SK-N-SH (cell line): ENCODE data around the gene EBF3. TPM values are rescaled to one million over a fixed set of nuclear protein-coding genes. Genes with fewer than 3 reads are reported as not detected.

Experiments used
- CTCF ChIA-PET: fragments of 300-600, 350-600 bp; formaldehyde crosslinking; extraction: SDS; loops from one replicate; lab custom pipeline; 2021; lab: Yijun Ruan, JAX
- POLR2A ChIA-PET: fragments of 350-600 bp; sonication (Branson Sonifier 250); formaldehyde crosslinking; extraction: SDS; loops from one replicate; lab custom pipeline; 2020; ENCODE audit warnings: antibody characterized with exemption, inconsistent platforms; lab: Yijun Ruan, JAX
- DNase-seq: peaks from one replicate; pipeline ENCODE4 v3.0.0; 2012
- H2AFZ ChIP-seq: fragments of 200-600 bp; sonication (generic); 2 replicates; pipeline ENCODE4 v1.8.1; 2016; ENCODE audit warnings: antibody characterized with exemption, mild to moderate bottlenecking, low read depth
- H3F3A ChIP-seq: fragments of 200-600 bp; sonication (generic); replicated peaks from 2 replicates; pipeline ENCODE3; 2016; ENCODE audit warnings: antibody characterized with exemption, mild to moderate bottlenecking; ENCODE audit not compliant: insufficient read depth
- H3K27ac ChIP-seq, 2 experiments: fragments of 200-500 bp in 1 of 2; fragments of 200-600 bp in 1 of 2; sonication (Bioruptor generic) in 1 of 2; sonication (generic), shearing (Covaris generic) in 1 of 2; 2 replicates each; pipeline versions ENCODE4 v1.5.1 to v1.6.1; 2014 to 2016; ENCODE audit warnings: low read depth in 2 of 2, inconsistent platforms in 1 of 2, low read length in 1 of 2, mild to moderate bottlenecking in 1 of 2, mixed read lengths in 1 of 2
- H3K27me3 ChIP-seq: fragments of 200-600 bp; sonication (generic), shearing (Covaris generic); 2 replicates; pipeline ENCODE4 v1.6.1; 2016; ENCODE audit warnings: mixed run types; ENCODE audit not compliant: insufficient read depth
- H3K36me3 ChIP-seq, 2 experiments: fragments of 200-500 bp in 1 of 2; fragments of 200-600 bp in 1 of 2; sonication (Bioruptor generic) in 1 of 2; sonication (generic) in 1 of 2; replicated peaks in 1 of 2; 2 replicates each; pipeline versions ENCODE3 to v1.5.1; 2014 to 2016; ENCODE audit warnings: low read length in 1 of 2, mild to moderate bottlenecking in 1 of 2; ENCODE audit not compliant: insufficient read depth in 2 of 2, control insufficient read depth in 1 of 2
- H3K4me1 ChIP-seq, 2 experiments: fragments of 200-500 bp in 1 of 2; fragments of 200-600 bp in 1 of 2; sonication (Bioruptor generic) in 1 of 2; sonication (generic), shearing (Covaris generic) in 1 of 2; 2 replicates each; pipeline versions ENCODE4 v1.5.1 to v1.6.1; 2014 to 2016; ENCODE audit warnings: low read depth in 1 of 2, low read length in 1 of 2, mixed run types in 1 of 2; ENCODE audit not compliant: insufficient read depth in 2 of 2, control insufficient read depth in 1 of 2
- H3K4me2 ChIP-seq: fragments of 200-600 bp; sonication (generic), shearing (Covaris generic); 2 replicates; pipeline ENCODE4 v1.6.1; 2017; ENCODE audit warnings: mixed run types
- H3K4me3 ChIP-seq, 2 experiments: fragments of 200-500 bp in 1 of 2; fragments of 200-600 bp in 1 of 2; sonication (Bioruptor generic) in 1 of 2; sonication (generic), shearing (Covaris generic) in 1 of 2; 2 replicates each; pipeline versions ENCODE4 v1.5.1 to v1.8.1; 2014 to 2016; ENCODE audit warnings: low read depth in 2 of 2, inconsistent platforms in 1 of 2, low read length in 1 of 2, mild to moderate bottlenecking in 1 of 2, mixed read lengths in 1 of 2, moderate library complexity in 1 of 2
- H3K79me2 ChIP-seq: fragments of 200-600 bp; sonication (generic); 2 replicates; pipeline ENCODE4 v1.8.1; 2017; ENCODE audit warnings: mild to moderate bottlenecking; ENCODE audit not compliant: insufficient read depth
- H3K9ac ChIP-seq: fragments of 200-600 bp; sonication (generic); 2 replicates; pipeline ENCODE4 v1.6.1; 2017; ENCODE audit warnings: mixed run types
- H3K9me2 ChIP-seq: fragments of 200-600 bp; sonication (generic); 2 replicates; pipeline ENCODE4 v1.6.1; 2017; ENCODE audit warnings: mixed run types
- H3K9me3 ChIP-seq: fragments of 200-600 bp; sonication (generic); 2 replicates; pipeline ENCODE4 v1.6.1; 2017; ENCODE audit warnings: mixed run types, mild to moderate bottlenecking, moderate library complexity
- H4K20me1 ChIP-seq: fragments of 200-600 bp; sonication (generic); 2 replicates; pipeline ENCODE4 v1.6.1; 2017; ENCODE audit warnings: mild to moderate bottlenecking, mixed run types; ENCODE audit not compliant: insufficient read depth
- ELF1 ChIP-seq: IDR thresholded peaks from 2 replicates; pipeline ENCODE4 v1.4.0; 2012
- EZH2phosphoT487 ChIP-seq: fragments of 200-600 bp; sonication (generic); IDR thresholded peaks from 2 replicates; pipeline ENCODE4 v1.6.1; 2017; ENCODE audit warnings: low read depth, mixed run types, mild to moderate bottlenecking, antibody characterized with exemption, moderate library complexity, borderline replicate concordance
- FOSL2 ChIP-seq: IDR thresholded peaks from 2 replicates; pipeline ENCODE4 v1.4.0; 2012; ENCODE audit warnings: low read depth, mild to moderate bottlenecking, moderate library complexity, borderline replicate concordance
- FOXJ3 ChIP-seq: sonication (generic); formaldehyde crosslinking; IDR thresholded peaks from 2 replicates; pipeline ENCODE4 v1.5.1; 2020; ENCODE audit warnings: mild to moderate bottlenecking, missing genetic modification reagents
- GABPA ChIP-seq: IDR thresholded peaks from 2 replicates; pipeline ENCODE4 v1.4.0; 2012; ENCODE audit warnings: low read depth, mild to moderate bottlenecking
- GATA2 ChIP-seq: sonication (generic); formaldehyde crosslinking; IDR thresholded peaks from 2 replicates; pipeline ENCODE4 v1.5.0; 2020; ENCODE audit warnings: mild to moderate bottlenecking, missing genetic modification reagents
- NRF1 ChIP-seq: IDR thresholded peaks from 2 replicates; pipeline ENCODE4 v1.6.1; 2012; ENCODE audit warnings: low read depth, mild to moderate bottlenecking, low read length
- POLR2AphosphoS5 ChIP-seq: IDR thresholded peaks from 2 replicates; pipeline ENCODE4 v1.6.1; 2012; ENCODE audit warnings: low read depth, low read length
- RCOR1 ChIP-seq: fragments of 150-350 bp; IDR thresholded peaks from 2 replicates; pipeline ENCODE4 v1.6.1; 2017; ENCODE audit warnings: antibody characterized with exemption, low read length
- SIN3A ChIP-seq: IDR thresholded peaks from 2 replicates; pipeline ENCODE4 v1.6.1; 2012; ENCODE audit warnings: low read depth, mild to moderate bottlenecking, low read length, moderate library complexity, borderline replicate concordance
- SMC3 ChIP-seq: IDR thresholded peaks from 2 replicates; pipeline ENCODE4 v1.6.1; 2012; ENCODE audit warnings: low read depth, low read length, improper control_type of control experiment
- TAF1 ChIP-seq: IDR thresholded peaks from 2 replicates; pipeline ENCODE4 v1.6.1; 2012; ENCODE audit warnings: low read depth, mild to moderate bottlenecking, low read length, moderate library complexity, borderline replicate concordance
- USF2 ChIP-seq: fragments of 150-350 bp; IDR thresholded peaks from 2 replicates; pipeline ENCODE4 v1.6.1; 2017; ENCODE audit warnings: antibody characterized with exemption, low read length, low read depth, borderline replicate concordance
- WGBS: methylation state at CpG from one replicate; pipeline ENCODE4 v1.1.6; 2017; ENCODE audit warnings: low lambda C conversion rate; 5-methylcytosine and 5-hydroxymethylcytosine counted together
- polyA plus RNA-seq, 3 experiments: library from polyadenylated mRNA; depleted of rRNA; stranded (reverse); fragments of >200 nt; gene quantifications; 2 replicates each; pipeline ENCODE4 v1.2.3, GENCODE V29; 2012
- TF ChIP-seq, protein P1 (sequence below): IDR thresholded peaks from 2 replicates; pipeline ENCODE4; 2012
- TF ChIP-seq, protein P2 (sequence below): IDR thresholded peaks from 2 replicates; pipeline ENCODE4 v1.4.0; 2012; ENCODE audit warnings: low read depth, borderline replicate concordance

Gene EBF3
- polyA plus RNA-seq, 1 of the 3 experiments (the other 2 are of a cell fraction): not detected

DNA sequence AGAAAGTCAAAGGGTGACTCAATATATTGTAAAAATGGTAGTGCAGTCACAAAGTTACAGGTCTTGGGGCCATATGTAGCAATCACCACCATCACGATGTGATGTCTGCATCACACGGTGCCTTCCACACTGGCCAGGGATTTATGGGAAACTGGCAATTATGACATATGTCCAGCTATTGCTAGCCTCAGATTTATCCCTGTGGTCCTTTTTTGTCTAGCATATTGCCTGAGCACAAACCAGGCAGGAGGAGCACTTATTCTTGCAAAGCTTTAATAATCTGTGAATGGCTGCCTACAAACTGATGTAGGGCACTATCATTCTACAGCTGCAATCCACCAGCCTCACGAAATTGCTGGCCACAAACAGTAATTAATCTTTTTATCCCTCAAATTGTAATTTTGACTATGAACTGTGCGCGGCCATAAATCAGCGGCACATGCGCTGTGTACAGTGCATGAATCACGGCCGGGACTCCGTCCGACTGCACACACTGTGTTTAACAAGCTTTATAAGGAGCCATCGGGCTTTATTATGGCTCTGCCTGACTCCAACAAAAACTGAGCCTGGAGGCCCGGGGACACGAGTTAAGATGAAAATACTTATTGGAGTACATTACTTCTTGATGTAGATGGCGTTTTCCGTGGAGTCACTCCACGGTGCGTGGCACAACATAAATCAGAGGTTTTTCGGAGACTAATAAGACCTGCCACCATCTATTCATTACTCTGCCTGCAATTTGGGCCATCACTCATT lies 115.2 kb downstream of the EBF3 start:
- H3K9me3 ChIP-seq: no peaks in the 10 kb centered on the region
- H3K27me3 ChIP-seq: no peaks in the 10 kb centered on the region
- H2AFZ ChIP-seq: no peak overlapping the region
- H3K4me2 ChIP-seq: no peak overlapping the region
- no peaks in the 10 kb centered on the region for H3K79me2 ChIP-seq
- DNase-seq: no peak
- H3F3A ChIP-seq: no peaks in the 10 kb centered on the region
- ChIA-PET POLR2A (no interaction called here), CTCF (interaction anchor here (1.0 kb wide), 1 partner anchor 40 kb away, joined by 3 read pairs; no protein-coding TSS in a partner anchor)
- TF ChIP-seq SIN3A: no peak
- TF ChIP-seq RCOR1: no peak
- TF ChIP-seq, protein P1, sequence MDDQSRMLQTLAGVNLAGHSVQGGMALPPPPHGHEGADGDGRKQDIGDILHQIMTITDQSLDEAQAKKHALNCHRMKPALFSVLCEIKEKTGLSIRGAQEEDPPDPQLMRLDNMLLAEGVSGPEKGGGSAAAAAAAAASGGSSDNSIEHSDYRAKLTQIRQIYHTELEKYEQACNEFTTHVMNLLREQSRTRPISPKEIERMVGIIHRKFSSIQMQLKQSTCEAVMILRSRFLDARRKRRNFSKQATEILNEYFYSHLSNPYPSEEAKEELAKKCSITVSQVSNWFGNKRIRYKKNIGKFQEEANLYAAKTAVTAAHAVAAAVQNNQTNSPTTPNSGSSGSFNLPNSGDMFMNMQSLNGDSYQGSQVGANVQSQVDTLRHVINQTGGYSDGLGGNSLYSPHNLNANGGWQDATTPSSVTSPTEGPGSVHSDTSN: no peak
- TF ChIP-seq, protein P2, sequence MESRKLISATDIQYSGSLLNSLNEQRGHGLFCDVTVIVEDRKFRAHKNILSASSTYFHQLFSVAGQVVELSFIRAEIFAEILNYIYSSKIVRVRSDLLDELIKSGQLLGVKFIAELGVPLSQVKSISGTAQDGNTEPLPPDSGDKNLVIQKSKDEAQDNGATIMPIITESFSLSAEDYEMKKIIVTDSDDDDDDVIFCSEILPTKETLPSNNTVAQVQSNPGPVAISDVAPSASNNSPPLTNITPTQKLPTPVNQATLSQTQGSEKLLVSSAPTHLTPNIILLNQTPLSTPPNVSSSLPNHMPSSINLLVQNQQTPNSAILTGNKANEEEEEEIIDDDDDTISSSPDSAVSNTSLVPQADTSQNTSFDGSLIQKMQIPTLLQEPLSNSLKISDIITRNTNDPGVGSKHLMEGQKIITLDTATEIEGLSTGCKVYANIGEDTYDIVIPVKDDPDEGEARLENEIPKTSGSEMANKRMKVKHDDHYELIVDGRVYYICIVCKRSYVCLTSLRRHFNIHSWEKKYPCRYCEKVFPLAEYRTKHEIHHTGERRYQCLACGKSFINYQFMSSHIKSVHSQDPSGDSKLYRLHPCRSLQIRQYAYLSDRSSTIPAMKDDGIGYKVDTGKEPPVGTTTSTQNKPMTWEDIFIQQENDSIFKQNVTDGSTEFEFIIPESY: no peak
- TF ChIP-seq SMC3: no peak
- TF ChIP-seq FOXJ3: no peak
- no peak for TF ChIP-seq POLR2AphosphoS5
- TF ChIP-seq FOSL2: no peak
- TF ChIP-seq ELF1: no peak
- TF ChIP-seq TAF1: no peak
- no peak for TF ChIP-seq USF2
- TF ChIP-seq EZH2phosphoT487: no peak
- no peak for TF ChIP-seq GABPA
- TF ChIP-seq NRF1: no peak
- TF ChIP-seq GATA2 (CRISPR knock-in tag): no peak
- no peak overlapping the region for H3K9ac ChIP-seq
- H3K9me2 ChIP-seq: no peaks in the 10 kb centered on the region
- WGBS: 64% methylated on average over 19 of the region's 19 CpGs
- H3K27ac ChIP-seq: no peak overlapping the region
- no peaks in the 10 kb centered on the region for H3K36me3 ChIP-seq
- no peaks in the 10 kb centered on the region for H4K20me1 ChIP-seq
- H3K4me1 ChIP-seq: no peaks in the 10 kb centered on the region; a peak in 2 of 4 replicates
- no peak overlapping the region for H3K4me3 ChIP-seq
